PFSK-1 (cell line): ENCODE data around the gene SH3D21.

Experiments
- POLR2AphosphoS5 ChIP-seq: IDR thresholded peaks from 2 replicates; pipeline ENCODE4 v1.6.1; 2012; ENCODE audit warnings: low read depth, mild to moderate bottlenecking, control low read depth, low read length, moderate library complexity
- TAF1 ChIP-seq: IDR thresholded peaks from 2 replicates; pipeline ENCODE4 v1.6.1; 2012; ENCODE audit warnings: low read length, control low read depth, borderline replicate concordance; ENCODE audit not compliant: insufficient read depth

- TF ChIP-seq POLR2AphosphoS5 (no peak), TAF1 (no peak)
These were observed 45.2 kb downstream of the SH3D21 start for GRCh38 chr1:36351227-36351977.
